IMR-90 (cell line): ENCODE results near the gene KDR. TPM values are rescaled to one million over a fixed set of nuclear protein-coding genes. Genes with fewer than 3 reads are reported as not detected.

ENCODE experiments used
- ATAC-seq: fragments of 200-7000 bp; cut with Tn5 transposase; 2 replicates; pipeline ENCODE4 v1.9.1; 2020; ENCODE audit warnings: low read depth, mild to moderate bottlenecking, moderate library complexity
- BruUV-seq: library from RNA; stranded (reverse); fragments of 400-500 nt; replicated peaks from 2 replicates; lab custom pipeline; 2021; lab: Mats Ljungman, UMichigan
- CTCF ChIA-PET: fragments of 300-600 bp; formaldehyde crosslinking; extraction: SDS; loops from one replicate; lab custom pipeline; 2021; ENCODE audit warnings: antibody characterized with exemption; lab: Yijun Ruan, JAX
- POLR2A ChIA-PET: fragments of 300-600 bp; sonication (Branson Sonifier 250); formaldehyde crosslinking; loops from one replicate; lab custom pipeline; 2022; ENCODE audit warnings: antibody characterized with exemption; ENCODE audit not compliant: unreplicated experiment; lab: Charles Lee
- DNase-seq: peaks from one replicate; pipeline ENCODE4 v3.0.0; 2013
- H2AFZ ChIP-seq: replicated peaks from 2 replicates; pipeline ENCODE3; 2013; ENCODE audit warnings: low read length, mild to moderate bottlenecking; ENCODE audit not compliant: poor library complexity
- H2AK5ac ChIP-seq: 2 replicates; pipeline ENCODE4 v1.6.1; 2013; ENCODE audit warnings: low read depth, low read length, inconsistent platforms
- H2AK9ac ChIP-seq: replicated peaks from 2 replicates; pipeline ENCODE3; 2013; ENCODE audit warnings: mild to moderate bottlenecking, low read depth, low read length, moderate library complexity; ENCODE audit not compliant: poor library complexity
- H2BK120ac ChIP-seq: 2 replicates; pipeline ENCODE4 v1.6.1; 2013; ENCODE audit warnings: low read depth, low read length, inconsistent platforms
- H2BK15ac ChIP-seq: 3 replicates; pipeline ENCODE4 v1.6.1; 2013; ENCODE audit warnings: low read depth, low read length, inconsistent platforms
- H2BK20ac ChIP-seq: 2 replicates; pipeline ENCODE4 v1.6.1; 2013; ENCODE audit warnings: low read depth, mild to moderate bottlenecking, inconsistent platforms, low read length, moderate library complexity
- H2BK5ac ChIP-seq: 2 replicates; pipeline ENCODE4 v1.6.1; 2013; ENCODE audit warnings: mild to moderate bottlenecking, low read depth, low read length, inconsistent platforms; ENCODE audit not compliant: poor library complexity, severe bottlenecking
- H3K14ac ChIP-seq: replicated peaks from 2 replicates; pipeline ENCODE4 v1.6.1; 2013; ENCODE audit warnings: low read depth, low read length, inconsistent platforms
- H3K18ac ChIP-seq: 2 replicates; pipeline ENCODE4 v1.6.1; 2013; ENCODE audit warnings: low read depth, low read length, control low read depth
- H3K23ac ChIP-seq: 2 replicates; pipeline ENCODE4 v1.6.1; 2013; ENCODE audit warnings: low read depth, low read length, inconsistent platforms
- H3K27ac ChIP-seq: 2 replicates; pipeline ENCODE4 v1.5.1; 2013; ENCODE audit warnings: mild to moderate bottlenecking, control low read depth, low read length; ENCODE audit not compliant: insufficient read depth
- H3K27me3 ChIP-seq: 2 replicates; pipeline ENCODE4 v1.6.1; 2013; ENCODE audit warnings: low read length; ENCODE audit not compliant: control insufficient read depth, insufficient read depth
- H3K36me3 ChIP-seq: 2 replicates; pipeline ENCODE4 v1.6.1; 2013; ENCODE audit warnings: low read length, mixed read lengths; ENCODE audit not compliant: control insufficient read depth, insufficient read depth
- H3K4ac ChIP-seq: 2 replicates; pipeline ENCODE4 v1.6.1; 2013; ENCODE audit warnings: low read depth, low read length, inconsistent platforms
- H3K4me1 ChIP-seq: 2 replicates; pipeline ENCODE4 v1.6.1; 2013; ENCODE audit warnings: low read length, mixed read lengths; ENCODE audit not compliant: control insufficient read depth, insufficient read depth
- H3K4me2 ChIP-seq: 2 replicates; pipeline ENCODE4 v1.6.1; 2013; ENCODE audit warnings: low read depth, mild to moderate bottlenecking, control low read depth, low read length, moderate library complexity
- H3K4me3 ChIP-seq: 2 replicates; pipeline ENCODE4 v1.5.1; 2013; ENCODE audit warnings: low read depth, mild to moderate bottlenecking, control low read depth, low read length, moderate library complexity; ENCODE audit not compliant: insufficient read depth
- H3K56ac ChIP-seq: 2 replicates; pipeline ENCODE4 v1.6.1; 2013; ENCODE audit warnings: low read length, inconsistent platforms; ENCODE audit not compliant: insufficient read depth; ENCODE audit errors: extremely low read depth
- H3K79me1 ChIP-seq, 2 experiments: 2 replicates each; pipeline ENCODE4 v1.6.1; 2013; ENCODE audit warnings: low read length in 2 of 2, inconsistent platforms in 1 of 2, low read depth in 1 of 2
- H3K9ac ChIP-seq: 2 replicates; pipeline ENCODE4 v1.6.1; 2013; ENCODE audit warnings: low read depth, low read length, control low read depth
- H3K9me1 ChIP-seq: 2 replicates; pipeline ENCODE4 v1.6.1; 2013; ENCODE audit warnings: low read length, inconsistent platforms; ENCODE audit not compliant: insufficient read depth
- H3K9me3 ChIP-seq: 2 replicates; pipeline ENCODE4 v1.6.1; 2013; ENCODE audit warnings: low read length; ENCODE audit not compliant: control insufficient read depth, insufficient read depth
- H4K20me1 ChIP-seq: 2 replicates; pipeline ENCODE4 v1.6.1; 2013; ENCODE audit warnings: low read length, inconsistent platforms; ENCODE audit not compliant: insufficient read depth
- H4K5ac ChIP-seq: 2 replicates; pipeline ENCODE4 v1.6.1; 2013; ENCODE audit warnings: mild to moderate bottlenecking, low read depth, low read length, control low read depth
- H4K8ac ChIP-seq, 2 experiments: 2 replicates each; pipeline ENCODE4 v1.6.1; 2013; ENCODE audit warnings: low read depth in 2 of 2, low read length in 2 of 2, control low read depth in 1 of 2, inconsistent platforms in 1 of 2
- H4K91ac ChIP-seq: 2 replicates; pipeline ENCODE4 v1.6.1; 2013; ENCODE audit warnings: low read depth, low read length, inconsistent platforms; ENCODE audit not compliant: insufficient read depth
- BHLHE40 ChIP-seq: fragments of 150-350 bp; IDR thresholded peaks from 2 replicates; pipeline ENCODE4 v1.6.1; 2016; ENCODE audit warnings: mild to moderate bottlenecking, low read depth, low read length
- FOS ChIP-seq: fragments of 150-350 bp; IDR thresholded peaks from 2 replicates; pipeline ENCODE4 v1.6.1; 2016; ENCODE audit warnings: low read depth, low read length
- MAZ ChIP-seq: IDR thresholded peaks from 2 replicates; pipeline ENCODE4 v1.6.1; 2012; ENCODE audit warnings: low read depth, mild to moderate bottlenecking, low read length, improper control_type of control experiment, moderate library complexity, borderline replicate concordance
- MXI1 ChIP-seq: IDR thresholded peaks from 2 replicates; pipeline ENCODE4 v1.6.1; 2012; ENCODE audit warnings: low read depth, mild to moderate bottlenecking, low read length, moderate library complexity, borderline replicate concordance
- RAD21 ChIP-seq: IDR thresholded peaks from 2 replicates; pipeline ENCODE4 v1.6.1; 2012; ENCODE audit warnings: low read length, improper control_type of control experiment
- USF2 ChIP-seq: fragments of 150-350 bp; IDR thresholded peaks from 2 replicates; pipeline ENCODE4 v1.6.1; 2017; ENCODE audit warnings: mild to moderate bottlenecking, antibody characterized with exemption, low read length, low read depth
- WGBS, 2 experiments: methylation state at CpG; one replicate each; pipeline versions ENCODE4 v1.1.5 to v1.1.7; 2013; ENCODE audit warnings: missing lambda C conversion rate in 2 of 2; ENCODE audit not compliant: insufficient read length in 1 of 2; ENCODE audit errors: extremely low coverage in 2 of 2; 5-methylcytosine and 5-hydroxymethylcytosine counted together
- dilution Hi-C: fragments of 300-500 bp; cut with HindIII; formaldehyde crosslinking; loops from one replicate; pipeline ENCODE4 v1.14.3; 2018; ENCODE audit warnings: low sequenced_read_pairs; ENCODE audit not compliant: unreplicated experiment
- in situ Hi-C: fragments of 300-500 bp; cut with MboI; formaldehyde crosslinking; loops from 3 replicates; pipeline ENCODE4 v1.14.3; 2019; ENCODE audit warnings: low sequenced_read_pairs, inconsistent platforms, mixed read lengths
- intact Hi-C: fragments of 100-400 bp; cut with micrococcal nuclease; formaldehyde crosslinking; loops from 2 replicates; pipeline ENCODE4 v1.10.0; 2022
- polyA plus RNA-seq, 3 experiments: library from polyadenylated mRNA; depleted of rRNA; stranded (reverse); fragments of >200 nt; gene quantifications; 2 replicates each; pipeline ENCODE4 v1.2.3, GENCODE V29; 2012; ENCODE audit warnings: low replicate concordance in 1 of 3
- total RNA-seq: library from RNA; depleted of rRNA; stranded (reverse); fragments of >200 nt; gene quantifications from 2 replicates; pipeline ENCODE4 v1.2.3, GENCODE V29; 2012
- TF ChIP-seq, protein P1 (sequence below): conservative IDR thresholded peaks from 2 replicates; pipeline ENCODE4 v1.5.1; 2012; ENCODE audit warnings: mild to moderate bottlenecking, low read depth, low read length, improper control_type of control experiment

Gene KDR
- total and polyA plus RNA-seq, 2 of the 4 experiments (the other 2 are of a cell fraction) = not detected

DNA sequence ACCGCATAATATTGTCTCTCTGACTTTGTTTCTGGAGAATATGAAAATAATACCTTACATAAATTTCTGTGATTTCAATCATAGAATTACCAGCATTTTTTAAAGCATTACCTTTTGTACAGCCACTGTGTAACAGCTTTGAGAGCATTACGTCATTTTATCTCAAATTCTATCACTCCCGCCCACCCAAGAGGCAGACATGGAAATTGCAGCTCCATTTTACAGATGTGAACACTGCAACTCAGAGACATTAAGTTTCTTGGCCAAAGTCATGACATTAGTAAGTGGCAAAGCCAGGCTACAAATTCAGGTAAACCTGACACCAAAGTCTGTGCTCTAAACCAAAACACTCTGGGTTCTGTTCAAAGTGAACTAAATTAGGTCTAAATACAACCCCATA, 33.6 kb upstream of the KDR start:
- H4K5ac ChIP-seq = no peak overlapping the region
- H4K91ac ChIP-seq = no peak overlapping the region
- no peak overlapping the region for H2AK5ac ChIP-seq
- no peak overlapping the region for H3K56ac ChIP-seq
- WGBS, 2 experiments = 40% methylated on average over 2 of the region's 3 CpGs; no CpG with 5 or more reads in 1 of the 2 experiments
- H2AFZ ChIP-seq = no peak overlapping the region
- H3K9ac ChIP-seq = no peak overlapping the region
- H3K14ac ChIP-seq = no peak overlapping the region
- H2BK5ac ChIP-seq = no peak overlapping the region
- no peak overlapping the region for H2AK9ac ChIP-seq
- H3K23ac ChIP-seq = no peak overlapping the region
- no peak overlapping the region for H3K4ac ChIP-seq
- dilution Hi-C loops = no loop called here
- H3K36me3 ChIP-seq = no peaks in the 10 kb centered on the region
- in situ Hi-C loops = no loop called here
- no peak for DNase-seq
- no peaks in the 10 kb centered on the region for H3K79me1 ChIP-seq
- ChIA-PET CTCF (no interaction called here), POLR2A (no interaction called here)
- no peak overlapping the region for H2BK15ac ChIP-seq
- H3K9me3 ChIP-seq = no peaks in the 10 kb centered on the region
- TF ChIP-seq FOS (no peak), MXI1 (no peak), RAD21 (no peak), BHLHE40 (no peak), USF2 (no peak), MAZ (no peak)
- TF ChIP-seq, protein P1, sequence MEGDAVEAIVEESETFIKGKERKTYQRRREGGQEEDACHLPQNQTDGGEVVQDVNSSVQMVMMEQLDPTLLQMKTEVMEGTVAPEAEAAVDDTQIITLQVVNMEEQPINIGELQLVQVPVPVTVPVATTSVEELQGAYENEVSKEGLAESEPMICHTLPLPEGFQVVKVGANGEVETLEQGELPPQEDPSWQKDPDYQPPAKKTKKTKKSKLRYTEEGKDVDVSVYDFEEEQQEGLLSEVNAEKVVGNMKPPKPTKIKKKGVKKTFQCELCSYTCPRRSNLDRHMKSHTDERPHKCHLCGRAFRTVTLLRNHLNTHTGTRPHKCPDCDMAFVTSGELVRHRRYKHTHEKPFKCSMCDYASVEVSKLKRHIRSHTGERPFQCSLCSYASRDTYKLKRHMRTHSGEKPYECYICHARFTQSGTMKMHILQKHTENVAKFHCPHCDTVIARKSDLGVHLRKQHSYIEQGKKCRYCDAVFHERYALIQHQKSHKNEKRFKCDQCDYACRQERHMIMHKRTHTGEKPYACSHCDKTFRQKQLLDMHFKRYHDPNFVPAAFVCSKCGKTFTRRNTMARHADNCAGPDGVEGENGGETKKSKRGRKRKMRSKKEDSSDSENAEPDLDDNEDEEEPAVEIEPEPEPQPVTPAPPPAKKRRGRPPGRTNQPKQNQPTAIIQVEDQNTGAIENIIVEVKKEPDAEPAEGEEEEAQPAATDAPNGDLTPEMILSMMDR = no peak
- no peak overlapping the region for H3K27ac ChIP-seq
- peaks cover 3% of the 10 kb centered on the region; the same call in 1 of the 2 replicates for H3K4me1 ChIP-seq
- no peak overlapping the region for H4K8ac ChIP-seq
- intact Hi-C loops = loop anchor here (1.0 kb wide), 1 partner anchor 10 kb away; no protein-coding TSS in a partner anchor
- no peak overlapping the region for H2BK20ac ChIP-seq
- no peak for ATAC-seq
- H3K9me1 ChIP-seq = no peaks in the 10 kb centered on the region
- peaks cover 16% of the 10 kb centered on the region for H3K27me3 ChIP-seq
- BruUV-seq = no TSS peak
- H3K18ac ChIP-seq = no peak overlapping the region
- no peak overlapping the region for H2BK120ac ChIP-seq
- no peak overlapping the region for H3K4me3 ChIP-seq
- no peaks in the 10 kb centered on the region for H4K20me1 ChIP-seq
- H3K4me2 ChIP-seq = no peak overlapping the region
